Measurements from ENCODE around the gene FNDC8.

DNA sequence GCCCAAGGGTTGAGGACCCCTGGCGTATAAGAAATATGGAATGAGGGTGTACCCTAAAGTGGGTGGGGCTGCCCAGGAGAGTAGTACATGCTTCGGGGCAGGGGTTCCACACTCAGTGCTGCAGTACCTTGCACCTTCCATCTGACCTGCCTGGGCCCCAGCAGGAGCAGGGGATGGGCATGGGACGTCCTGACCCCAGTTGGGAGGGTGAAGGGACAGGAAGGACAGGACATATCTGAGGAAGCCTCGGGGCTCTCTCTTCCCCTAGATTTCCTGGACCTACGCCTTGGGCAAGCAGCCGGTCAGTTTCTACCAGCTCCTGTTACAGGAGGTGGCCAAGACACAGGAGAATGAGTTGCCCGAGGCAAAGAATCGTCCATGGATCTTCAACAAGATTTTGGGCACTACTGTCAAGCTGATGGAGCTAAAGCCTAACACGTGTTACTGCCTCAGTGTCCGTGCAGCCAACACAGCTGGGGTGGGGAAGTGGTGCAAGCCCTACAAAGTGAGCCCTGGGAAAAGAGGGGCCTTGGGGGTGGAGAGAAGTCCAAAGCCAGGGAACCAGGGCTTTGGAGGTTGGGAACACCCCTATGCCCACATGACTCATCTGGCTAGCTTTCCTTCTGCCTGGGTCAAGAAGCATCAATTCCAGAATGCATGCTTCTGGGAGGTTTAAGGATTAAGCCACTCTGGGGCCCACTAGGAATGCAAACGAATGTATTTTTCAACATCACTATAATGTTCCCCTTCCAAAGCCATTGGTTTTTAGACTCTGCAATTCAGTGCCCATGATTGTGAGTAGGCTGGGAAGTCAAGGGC, 7.9 kb downstream of the FNDC8 start:
- TF ChIP-seq SIN3A (IDR thresholded peaks at IDR 0.05; ENCODE audit: borderline replicate concordance, insufficient read depth, low read length) (no peak), TAF1 (IDR thresholded peaks at IDR 0.05; ENCODE audit: borderline replicate concordance, insufficient read depth, low read length) (no peak)
